ENCODE data around the gene EFEMP1.

EFEMP1 gene, protein sequence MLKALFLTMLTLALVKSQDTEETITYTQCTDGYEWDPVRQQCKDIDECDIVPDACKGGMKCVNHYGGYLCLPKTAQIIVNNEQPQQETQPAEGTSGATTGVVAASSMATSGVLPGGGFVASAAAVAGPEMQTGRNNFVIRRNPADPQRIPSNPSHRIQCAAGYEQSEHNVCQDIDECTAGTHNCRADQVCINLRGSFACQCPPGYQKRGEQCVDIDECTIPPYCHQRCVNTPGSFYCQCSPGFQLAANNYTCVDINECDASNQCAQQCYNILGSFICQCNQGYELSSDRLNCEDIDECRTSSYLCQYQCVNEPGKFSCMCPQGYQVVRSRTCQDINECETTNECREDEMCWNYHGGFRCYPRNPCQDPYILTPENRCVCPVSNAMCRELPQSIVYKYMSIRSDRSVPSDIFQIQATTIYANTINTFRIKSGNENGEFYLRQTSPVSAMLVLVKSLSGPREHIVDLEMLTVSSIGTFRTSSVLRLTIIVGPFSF

DNA sequence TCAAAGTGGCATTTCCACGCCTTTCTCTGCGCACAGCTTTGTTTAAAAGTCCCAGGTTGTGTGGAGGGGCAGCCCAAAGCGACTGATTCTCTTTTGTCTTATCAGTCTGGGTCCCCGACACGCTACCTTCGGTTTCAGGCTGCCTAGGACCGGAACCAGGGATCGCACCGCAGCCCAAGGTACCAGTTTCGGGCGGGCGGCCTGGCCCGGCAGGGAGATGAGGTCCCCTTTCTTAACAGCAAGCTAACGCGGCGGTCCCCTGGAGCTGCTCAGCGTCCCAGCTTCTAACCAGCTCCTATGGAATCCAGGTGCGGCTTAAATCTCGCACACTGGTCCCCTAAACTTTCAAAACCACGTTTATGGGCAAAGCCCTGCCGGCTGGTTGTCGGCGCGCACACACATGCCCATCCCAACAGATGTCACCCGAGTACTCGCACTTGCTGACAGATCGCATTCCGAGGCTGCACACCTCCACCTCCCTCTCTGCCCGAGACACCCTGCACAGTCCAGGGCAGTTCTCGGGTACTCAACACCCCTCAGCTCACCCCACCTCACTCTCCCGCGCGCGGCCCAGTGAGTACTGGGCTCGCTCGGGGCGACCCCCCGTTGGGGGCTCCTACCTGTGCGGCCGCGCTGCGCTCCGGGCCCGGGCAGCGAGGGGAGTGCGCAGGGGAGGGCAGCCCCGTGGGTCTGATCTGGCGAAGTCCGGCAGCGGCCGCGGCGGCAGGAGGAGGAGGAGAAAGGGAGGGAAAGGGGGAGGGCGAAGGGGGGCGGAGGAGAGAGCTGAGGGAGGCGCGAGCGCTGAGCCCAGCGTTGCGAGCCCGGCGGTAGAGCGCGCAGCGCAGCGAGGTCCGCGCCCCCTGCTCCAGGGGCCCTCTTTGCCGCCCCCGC is at the start of gene EFEMP1:
Gene EFEMP1 (minus strand): TSS at position 692 of the 891 bp plus-strand sequence. CDS start 1,342 bp downstream, outside the sequence.
- FAIRE-seq = no peak

DNA sequence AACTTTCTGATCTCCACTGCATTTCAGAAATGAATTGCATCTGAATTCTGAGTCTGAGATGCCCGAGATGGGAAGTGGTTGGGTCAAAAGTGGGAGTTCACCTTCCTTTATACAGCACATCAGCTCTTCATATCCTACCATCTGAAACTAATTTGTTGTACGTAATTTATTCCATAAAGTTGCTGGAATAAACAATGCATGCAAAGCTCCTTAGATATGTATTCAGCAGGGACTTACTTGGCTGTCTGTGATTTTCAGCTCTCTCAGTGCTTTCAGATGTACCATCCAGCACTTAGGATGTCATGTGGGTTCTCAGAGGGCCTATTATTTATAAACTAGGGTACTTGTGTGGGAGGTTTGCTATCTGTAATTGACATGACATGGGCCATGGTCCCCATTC is 46.9 kb upstream of the EFEMP1 start:
- FAIRE-seq = no peak

GRCh38 chr2:55968941-55969340 is 45.4 kb upstream of the EFEMP1 start:
- FAIRE-seq = no peak

- FAIRE-seq = no peak
Observed at GRCh38 chr2:55966401-55967118, 43.0 kb upstream of the EFEMP1 start.

- FAIRE-seq = no peak
Observed at GRCh38 chr2:55965966-55966365, 42.4 kb upstream of the EFEMP1 start.

DNA sequence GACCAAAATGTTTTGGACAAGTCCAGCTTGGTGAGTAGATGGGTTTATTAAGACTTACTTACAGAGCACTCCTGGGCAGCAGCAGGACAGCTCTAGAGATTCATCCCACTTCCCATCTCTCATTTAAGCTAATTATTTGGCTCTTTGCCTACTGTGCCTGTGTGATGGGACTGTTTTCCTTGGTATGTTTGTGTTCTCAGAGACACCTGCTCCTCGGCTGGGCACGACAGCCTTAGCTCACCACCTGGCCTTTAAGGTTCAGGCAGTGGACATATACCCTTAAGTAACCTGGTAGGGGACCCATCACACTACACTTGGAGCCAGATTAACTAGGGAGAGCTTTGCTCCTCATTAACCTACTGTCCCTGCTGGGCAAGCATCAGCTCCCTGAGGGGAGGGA is 41.7 kb upstream of the EFEMP1 start:
- no peak for FAIRE-seq

GRCh38 chr2:55962915-55963314 is 39.3 kb upstream of the EFEMP1 start:
- no peak for FAIRE-seq

DNA sequence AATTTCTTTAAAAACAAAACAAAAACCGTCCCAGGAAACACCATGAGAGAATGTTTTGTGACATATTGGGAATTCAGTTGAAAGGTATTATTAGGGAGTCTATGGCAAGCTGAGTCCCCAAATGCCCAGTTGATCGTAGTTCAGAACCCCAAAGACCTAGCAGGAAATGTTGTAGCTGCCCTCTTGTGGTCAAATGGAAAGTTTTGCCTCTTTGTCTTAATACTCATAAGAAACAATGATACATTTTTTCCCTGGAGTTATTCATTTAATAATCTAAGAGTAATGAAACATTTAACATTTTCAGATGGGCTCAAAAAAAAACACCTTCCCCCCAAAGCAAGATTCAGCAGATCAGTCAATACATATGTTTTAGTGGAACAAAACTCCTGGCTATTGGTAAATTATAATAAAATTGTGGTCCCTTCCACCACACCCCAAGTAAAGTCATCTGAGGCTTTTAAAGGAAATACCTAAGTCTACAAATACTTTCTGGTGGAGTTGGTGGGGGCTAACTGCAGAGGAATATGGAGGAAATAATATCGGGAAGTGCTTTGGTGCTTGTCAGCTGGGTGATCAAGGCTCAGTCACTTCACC is 37.8 kb upstream of the EFEMP1 start:
- peak; percentile 17 for FAIRE-seq

- FAIRE-seq = no peak
Observed at GRCh38 chr2:55958756-55959155, 35.2 kb upstream of the EFEMP1 start.

GRCh38 chr2:55957142-55957541 is 33.6 kb upstream of the EFEMP1 start:
- no peak for FAIRE-seq

GRCh38 chr2:55954306-55955035 is 30.9 kb upstream of the EFEMP1 start:
- no peak for FAIRE-seq

DNA sequence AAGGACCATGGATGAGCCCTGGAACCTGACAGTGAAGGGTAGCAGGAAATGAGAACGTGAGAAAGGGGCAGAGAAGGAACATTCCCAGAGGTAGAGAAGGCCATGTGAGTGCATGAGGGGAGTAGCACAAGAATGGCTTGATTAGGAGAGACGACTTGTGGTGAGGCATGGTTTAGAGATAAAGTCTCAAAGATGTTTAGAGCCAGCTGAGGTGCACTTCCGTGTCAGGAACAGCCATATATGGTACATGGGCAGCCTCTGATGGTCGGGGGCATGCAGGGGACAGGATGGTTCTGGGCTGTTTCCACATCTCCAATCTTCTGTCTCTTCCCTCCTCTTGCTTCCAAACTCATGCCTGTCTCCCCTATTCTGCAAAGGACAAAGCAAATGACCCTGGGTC is 28.8 kb upstream of the EFEMP1 start:
- FAIRE-seq = no peak

- FAIRE-seq = no peak
Observed at GRCh38 chr2:55951533-55951932, 28.0 kb upstream of the EFEMP1 start.

GRCh38 chr2:55949613-55950012 is 26.0 kb upstream of the EFEMP1 start:
- no peak for FAIRE-seq

- FAIRE-seq = no peak
Observed at GRCh38 chr2:55949211-55949610, 25.6 kb upstream of the EFEMP1 start.

GRCh38 chr2:55948176-55948923 is 24.8 kb upstream of the EFEMP1 start:
- FAIRE-seq = no peak

DNA sequence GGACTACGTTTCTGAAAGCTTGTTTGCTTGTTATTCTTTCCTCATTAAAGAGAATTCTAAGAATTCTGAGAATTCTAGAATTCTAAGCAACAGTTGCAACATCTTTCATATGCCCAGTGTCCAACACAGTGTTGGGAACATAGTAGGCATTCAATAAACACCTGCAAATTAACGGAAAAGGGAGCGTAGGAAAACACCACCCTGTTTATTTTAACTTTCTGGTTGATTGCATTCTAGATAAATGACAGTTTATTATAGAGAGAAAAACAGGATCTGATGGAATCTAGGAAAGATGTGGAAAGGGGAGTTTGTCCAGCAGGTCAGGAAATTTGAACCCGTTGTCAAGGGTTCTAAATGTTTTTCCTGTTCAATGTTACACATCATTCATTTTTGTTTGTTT is 24.2 kb upstream of the EFEMP1 start:
- no peak for FAIRE-seq

GRCh38 chr2:55946793-55947192 is 23.2 kb upstream of the EFEMP1 start:
- no peak for FAIRE-seq

DNA sequence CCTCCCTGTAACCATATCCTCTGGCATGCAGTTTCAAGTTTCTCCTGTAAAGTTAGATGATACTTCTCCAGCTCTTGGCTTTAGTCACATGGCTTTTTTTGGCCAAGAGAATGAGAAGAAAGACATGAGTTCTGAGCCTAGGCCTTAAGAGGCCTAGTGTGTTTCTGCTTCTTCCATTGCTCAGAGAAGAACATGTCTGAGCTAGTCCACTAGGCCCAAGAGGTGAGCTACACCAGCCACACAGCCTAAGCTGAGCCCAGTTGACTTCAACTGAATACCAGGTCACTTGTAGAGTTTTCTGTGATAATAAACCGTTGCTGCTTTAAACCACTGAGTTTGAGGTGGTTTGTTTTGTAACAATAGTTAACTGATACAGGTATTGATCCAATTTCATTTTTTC is 19.9 kb upstream of the EFEMP1 start:
- FAIRE-seq = no peak

DNA sequence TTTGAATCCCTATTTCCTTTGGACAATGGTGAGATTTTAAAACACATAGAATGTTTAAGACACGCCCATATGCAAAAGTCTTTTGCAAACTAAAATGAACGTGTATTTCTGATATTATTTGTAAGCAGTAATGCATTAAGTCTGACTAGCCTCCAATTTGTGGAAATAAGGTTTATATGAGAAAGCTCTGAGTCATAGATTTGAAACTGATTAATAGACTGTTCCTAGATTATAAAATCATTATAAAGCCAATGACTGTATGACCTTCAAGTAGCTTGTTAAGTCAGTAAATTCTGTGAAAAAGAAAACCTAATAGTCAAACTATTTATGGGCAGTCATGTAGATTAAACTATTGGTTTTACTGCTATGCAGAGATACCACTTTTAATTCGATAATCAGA is 12.8 kb upstream of the EFEMP1 start:
- FAIRE-seq = no peak

DNA sequence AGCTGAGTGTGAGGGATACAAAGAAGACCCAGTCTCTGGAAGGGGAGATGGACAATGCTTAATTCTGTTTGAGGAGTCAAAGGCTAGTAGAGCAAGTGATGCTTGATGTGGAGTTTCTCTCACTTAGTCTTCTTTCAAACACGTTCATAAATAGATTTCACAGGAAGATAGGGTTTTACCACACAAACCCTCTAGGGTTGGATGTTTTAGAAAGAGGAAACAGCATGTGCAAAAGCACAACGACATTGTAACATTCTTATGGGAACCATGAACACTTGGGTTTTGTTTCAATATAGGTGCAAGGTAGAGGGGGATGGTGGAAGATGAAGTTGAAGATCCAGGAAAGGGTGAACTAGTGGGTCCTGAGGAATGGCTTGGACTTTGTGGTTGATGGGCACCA is 10.8 kb upstream of the EFEMP1 start:
- FAIRE-seq = no peak
